Limb (tissue), 2 donors: ENCODE measurements around the gene SH3BP4.
A peak's percentile ranks its signal among the peaks of the same experiment; 100 is the strongest.

Experiments used
- DNase-seq, 2 donors: peaks; one replicate each; pipeline ENCODE4 v3.0.0-alpha.2; 2016; ENCODE audit errors: extremely low spot score in 2 of 2

The SH3BP4 gene

GRCh38 chr2:235037604-235038166 lies 85.9 kb downstream of the SH3BP4 start:
- no peak for DNase-seq

GRCh38 chr2:235041221-235041917 lies 89.6 kb downstream of the SH3BP4 start:
- DNase-seq, result no peak

GRCh38 chr2:235041918-235042575 lies 90.2 kb downstream of the SH3BP4 start:
- DNase-seq, result no peak

- DNase-seq, result no peak
These were observed 91.0 kb downstream of the SH3BP4 start for GRCh38 chr2:235042576-235043515.

- DNase-seq, result no peak
These were observed 92.1 kb downstream of the SH3BP4 start for GRCh38 chr2:235043762-235044500.

- no peak for DNase-seq
These were observed 92.9 kb downstream of the SH3BP4 start for GRCh38 chr2:235044501-235045271.

GRCh38 chr2:235045336-235045972 lies 93.6 kb downstream of the SH3BP4 start:
- no peak for DNase-seq

- no peak for DNase-seq
These were observed 94.1 kb downstream of the SH3BP4 start for GRCh38 chr2:235045973-235046343.

GRCh38 chr2:235046589-235046988 lies 94.8 kb downstream of the SH3BP4 start:
- DNase-seq, result no peak

- DNase-seq, result peak in 1 of 2 donors; percentile 14
These were observed 95.6 kb downstream of the SH3BP4 start for GRCh38 chr2:235047171-235048160.

- DNase-seq, result peak in 1 of 2 donors; percentile 23
These were observed 96.7 kb downstream of the SH3BP4 start for GRCh38 chr2:235048549-235048948.

- peak in 1 of 2 donors; percentile 23 for DNase-seq
These were observed 97.3 kb downstream of the SH3BP4 start for GRCh38 chr2:235049069-235049468.

GRCh38 chr2:235049719-235050118 lies 97.9 kb downstream of the SH3BP4 start:
- DNase-seq, result peak in 1 of 2 donors; percentile 29

- peak; percentile 71 to 88 for DNase-seq
These were observed 99.1 kb downstream of the SH3BP4 start for GRCh38 chr2:235050980-235051351.

- peak in 1 of 2 donors; percentile 20 for DNase-seq
These were observed 99.8 kb downstream of the SH3BP4 start for GRCh38 chr2:235051436-235052260.

GRCh38 chr2:235052514-235053354 lies 100.9 kb downstream of the SH3BP4 start:
- DNase-seq, result no peak

GRCh38 chr2:235053651-235054050 lies 101.8 kb downstream of the SH3BP4 start:
- no peak for DNase-seq
